Hematopoietic multipotent progenitor cell treated with erythropoietin and hydrocortisone succinate and interleukin-3 and kit ligand, for 4 days (in vitro differentiated cells): ENCODE results near the gene ELMO1.

Experiments
- DNase-seq: peaks from one replicate; pipeline ENCODE4 v3.0.0-alpha.2; 2015

Gene ELMO1

DNA sequence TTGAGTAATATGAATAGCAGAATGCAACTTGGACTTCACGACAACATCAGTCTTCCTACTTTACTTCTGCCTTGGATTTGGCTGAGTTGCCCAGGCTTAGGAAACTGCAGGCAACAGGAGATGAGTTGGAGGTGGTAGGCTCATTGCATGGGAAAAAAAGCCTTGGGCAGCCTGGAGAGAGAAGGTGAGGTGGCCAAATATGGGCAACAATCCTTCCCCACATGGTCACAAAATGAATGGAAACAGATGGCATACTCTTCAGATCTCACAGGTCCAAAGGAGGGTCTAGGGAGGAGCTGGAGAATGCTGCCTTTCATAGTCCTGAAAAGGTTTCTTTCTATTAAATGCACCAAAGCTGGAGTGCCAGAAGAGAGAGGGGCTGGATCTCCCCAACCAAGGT lies 595.7 kb downstream of the ELMO1 start:
- no peak for DNase-seq

DNA sequence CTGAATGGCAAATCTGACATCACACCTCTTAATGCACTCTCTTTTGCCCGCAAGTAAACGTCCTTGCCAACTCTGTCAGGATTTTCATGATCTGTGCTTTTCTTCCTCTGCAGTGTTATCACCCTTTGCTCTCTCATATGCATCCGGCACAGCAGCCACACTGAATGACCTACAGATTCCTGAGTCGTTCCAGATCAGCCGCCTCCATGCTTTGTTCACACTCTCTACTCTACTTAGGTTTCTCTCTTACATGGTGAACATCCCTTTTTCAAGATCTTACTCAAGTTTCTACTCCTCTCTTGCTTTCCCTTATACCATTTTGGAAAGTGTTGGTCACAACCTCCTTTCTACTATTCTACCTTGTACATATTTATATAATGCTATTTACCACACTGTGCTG lies 596.6 kb downstream of the ELMO1 start:
- peak; percentile 19 for DNase-seq

DNA sequence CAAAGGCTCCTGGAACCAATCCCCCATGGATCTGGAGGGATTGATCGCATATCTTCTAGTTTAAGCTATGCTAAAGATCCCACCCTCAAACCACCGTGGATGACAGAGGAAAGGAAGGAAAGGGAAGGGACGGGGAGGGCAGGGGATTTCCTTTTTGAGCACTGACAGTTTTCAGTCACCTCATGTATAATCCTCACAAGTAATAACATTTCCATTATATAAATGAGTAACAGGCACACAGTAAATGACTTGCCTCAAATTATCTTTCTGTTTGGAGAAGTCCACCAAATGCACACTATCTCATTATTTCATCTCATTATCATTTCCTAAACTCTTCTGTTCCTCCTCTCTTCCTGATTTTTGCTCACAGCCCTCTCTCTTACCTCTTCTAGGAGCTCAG lies 597.3 kb downstream of the ELMO1 start:
- peak; percentile 10 for DNase-seq

DNA sequence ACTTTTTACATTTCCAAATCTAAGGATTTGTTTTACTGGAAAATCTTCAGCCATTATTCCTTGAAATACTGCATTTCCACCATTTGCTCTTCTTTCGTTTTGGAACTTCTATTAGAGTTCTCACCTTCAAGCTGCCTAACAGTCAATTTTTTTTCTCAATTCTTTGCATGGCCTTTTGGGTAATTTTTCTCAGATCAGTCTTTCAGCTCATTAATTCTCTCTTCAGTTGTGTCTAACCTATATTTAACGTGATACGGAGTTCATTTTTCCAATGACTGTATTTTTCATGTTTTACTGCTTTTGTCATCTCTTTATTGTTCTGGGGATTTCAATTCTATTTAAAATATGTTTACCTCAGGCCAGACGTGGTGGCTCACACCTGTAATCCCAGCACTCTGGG lies 600.7 kb downstream of the ELMO1 start:
- no peak for DNase-seq

DNA sequence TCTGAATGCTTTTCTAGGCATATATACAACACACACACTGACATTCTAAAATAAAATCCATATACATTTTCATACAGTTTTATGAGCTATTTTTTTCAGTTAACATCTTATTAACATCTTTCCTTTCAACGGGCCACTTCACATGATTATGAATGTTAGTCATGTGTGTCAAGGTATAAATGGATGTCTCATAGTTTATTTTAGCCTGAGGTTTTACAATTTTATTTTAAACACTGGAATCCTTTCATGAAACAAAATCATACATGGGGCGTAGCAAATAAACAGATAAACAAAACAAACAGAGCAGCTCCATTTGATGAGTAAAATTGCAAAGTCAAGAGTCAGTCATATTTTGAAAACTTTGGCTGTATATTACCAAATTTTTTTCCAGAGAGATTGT lies 604.3 kb downstream of the ELMO1 start:
- no peak for DNase-seq

DNA sequence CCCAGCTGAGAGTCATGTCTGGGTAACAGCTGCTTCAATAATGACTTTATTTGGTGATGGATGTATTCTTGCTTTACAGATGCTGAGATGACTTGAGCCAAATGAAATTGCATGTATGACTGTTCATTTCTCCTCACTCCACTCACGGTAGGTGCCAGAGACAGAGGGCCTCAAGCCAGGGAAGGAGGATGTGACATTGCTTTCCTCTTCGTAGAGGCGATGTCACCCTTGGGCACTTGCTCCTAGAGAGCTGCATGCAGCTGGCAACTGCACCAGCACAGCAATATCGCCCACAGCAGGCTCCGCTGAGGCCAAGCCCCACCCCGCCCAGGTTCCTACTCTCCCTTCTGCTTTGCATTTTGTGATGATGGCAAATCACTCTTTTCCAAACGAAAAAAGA lies 607.8 kb downstream of the ELMO1 start:
- no peak for DNase-seq

DNA sequence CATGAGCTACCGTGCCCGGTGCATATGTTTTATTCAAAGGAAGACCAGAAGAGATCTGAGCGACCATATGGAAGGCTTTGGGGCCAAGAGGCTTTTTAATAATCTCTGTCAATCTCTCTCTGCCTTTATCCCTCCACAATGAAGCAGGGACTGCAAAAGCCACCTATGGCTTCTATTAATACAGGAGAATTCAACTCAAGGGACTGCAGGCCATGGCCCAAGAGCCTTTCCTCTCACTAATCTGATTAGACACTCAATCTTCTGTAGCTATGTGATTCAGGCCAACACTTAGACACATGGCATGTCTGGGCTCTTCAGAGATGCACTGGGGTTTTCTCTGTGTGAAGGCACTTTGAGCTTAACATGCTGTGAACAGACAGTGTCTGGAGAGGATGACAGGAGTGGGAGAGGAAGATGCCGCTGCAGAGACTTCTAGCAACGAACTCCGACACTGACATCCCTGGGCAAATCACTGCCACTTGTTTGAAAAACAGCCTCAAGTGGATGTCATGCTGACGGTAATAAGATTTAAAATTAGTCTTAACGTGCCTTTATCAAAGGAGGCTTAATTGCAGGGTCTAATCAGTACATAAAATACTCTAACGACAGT lies 609.9 kb downstream of the ELMO1 start:
- no peak for DNase-seq

DNA sequence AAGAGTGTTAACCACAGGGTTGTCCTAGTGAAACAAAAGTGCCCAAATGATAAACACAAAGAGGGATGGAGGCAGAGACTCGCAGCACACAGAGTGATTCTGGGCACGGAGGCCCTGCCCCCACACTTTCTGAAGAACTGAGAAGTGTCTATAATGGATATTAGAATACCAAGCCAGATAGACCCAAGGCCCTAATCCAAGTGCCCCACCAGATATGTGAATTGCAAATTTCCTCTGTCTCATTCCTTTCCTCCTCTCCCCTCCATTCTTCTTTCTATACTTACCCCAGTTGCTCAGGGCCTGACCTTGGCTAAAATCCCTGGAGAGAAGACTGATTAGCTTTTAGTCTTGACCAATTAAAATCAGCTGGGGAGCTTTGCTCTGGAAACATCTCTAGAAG lies 617.6 kb downstream of the ELMO1 start:
- no peak for DNase-seq

DNA sequence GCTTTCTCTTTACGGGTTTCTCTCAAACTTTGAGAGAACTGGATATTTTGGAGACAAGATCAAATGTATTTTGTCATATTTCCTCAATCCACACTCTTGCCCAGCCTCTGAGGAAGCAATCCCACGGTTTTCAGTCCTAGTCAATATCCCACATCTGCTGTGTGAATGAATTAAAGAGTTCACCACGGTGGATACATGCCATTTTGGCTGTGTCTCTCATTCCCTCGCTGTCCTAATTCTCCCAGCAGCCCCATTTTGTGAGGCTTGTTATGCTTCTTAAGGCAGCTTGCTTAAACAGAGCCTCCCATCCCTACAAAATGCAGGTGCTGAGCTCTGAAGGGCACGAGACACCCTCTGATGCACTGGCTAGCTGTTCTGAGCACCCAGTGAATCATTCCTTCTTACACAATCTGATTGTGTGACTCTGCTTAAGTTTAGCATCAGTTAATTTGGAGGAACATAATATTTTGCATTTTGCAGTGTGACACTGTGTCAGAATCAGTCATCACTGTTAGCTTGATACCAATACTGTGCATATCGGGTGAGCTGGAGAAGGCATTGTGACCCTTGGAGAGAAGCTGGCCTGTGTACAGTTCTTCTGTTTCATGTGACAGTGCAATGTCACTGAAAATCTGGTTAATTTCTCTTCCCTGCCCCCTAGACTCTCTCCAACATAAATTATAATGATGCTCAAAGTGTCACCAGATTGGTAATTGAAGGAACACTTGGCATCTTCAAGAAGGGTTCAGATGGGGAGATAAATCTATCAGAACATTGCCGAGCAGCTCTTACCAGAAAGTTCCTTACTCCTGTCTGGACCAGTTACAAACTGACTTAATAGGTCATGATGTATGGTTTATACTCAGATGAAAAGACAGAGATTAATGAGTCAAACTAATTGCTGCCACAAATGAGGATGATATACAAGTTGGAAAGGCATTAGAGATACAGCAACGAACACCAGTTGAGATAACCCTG lies 620.6 kb downstream of the ELMO1 start:
- DNase-seq = no peak

DNA sequence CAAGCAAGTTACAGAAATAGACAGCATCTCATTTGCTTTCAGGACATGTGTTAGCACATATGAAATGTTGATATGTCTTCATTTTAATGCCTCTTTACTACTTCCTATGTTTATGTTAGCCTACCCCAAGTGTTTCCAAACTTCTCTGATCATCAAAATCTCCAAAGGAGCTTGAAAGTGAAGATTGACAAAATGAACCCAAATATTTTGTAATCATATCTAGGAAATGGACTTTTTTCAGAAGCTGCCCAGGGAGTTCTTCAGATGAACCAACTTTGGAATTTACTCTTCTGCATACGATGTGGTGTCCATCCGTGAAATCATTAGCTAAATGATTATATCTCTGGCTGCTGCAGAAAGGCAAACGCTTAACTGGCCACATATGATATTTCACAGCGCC lies 623.2 kb downstream of the ELMO1 start:
- no peak for DNase-seq

DNA sequence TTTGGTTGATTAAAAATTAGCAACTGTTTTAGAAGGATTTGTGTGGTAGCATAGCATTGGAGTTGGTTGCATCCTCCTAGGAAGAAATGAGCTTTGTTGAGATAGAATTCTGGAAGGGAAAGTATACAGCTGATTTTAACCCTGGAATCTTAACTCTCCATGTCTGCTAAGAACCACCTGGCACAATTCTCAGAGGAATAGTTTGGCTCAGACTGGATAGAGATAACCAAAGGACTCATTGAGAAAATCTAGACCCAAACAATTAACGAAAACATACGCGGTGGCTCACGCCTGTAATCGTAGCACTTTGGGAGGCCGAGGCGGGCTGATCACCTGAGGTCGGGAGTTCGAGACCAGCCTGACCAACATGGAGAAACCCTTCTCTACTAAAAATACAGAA lies 625.3 kb downstream of the ELMO1 start:
- DNase-seq = no peak

DNA sequence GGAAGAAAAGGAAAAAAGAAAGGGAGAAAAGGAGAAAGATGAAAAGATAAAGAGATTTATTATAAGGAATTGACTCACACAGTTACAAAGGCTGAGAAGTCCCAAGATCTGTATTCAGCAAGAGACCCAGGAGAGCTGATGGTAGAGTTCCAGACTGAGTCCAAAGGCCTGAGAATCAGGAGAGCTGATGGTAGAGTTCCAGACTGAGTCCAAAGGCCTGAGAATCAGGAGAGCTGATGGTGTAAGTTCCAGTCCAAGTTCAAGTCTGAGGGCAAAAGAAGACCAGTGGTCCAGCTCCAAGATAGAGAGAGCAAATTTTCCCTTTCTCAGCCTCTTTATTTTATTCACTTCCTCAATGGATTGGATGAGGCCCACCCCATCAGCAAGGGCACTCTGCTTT lies 627.0 kb downstream of the ELMO1 start:
- DNase-seq = no peak

DNA sequence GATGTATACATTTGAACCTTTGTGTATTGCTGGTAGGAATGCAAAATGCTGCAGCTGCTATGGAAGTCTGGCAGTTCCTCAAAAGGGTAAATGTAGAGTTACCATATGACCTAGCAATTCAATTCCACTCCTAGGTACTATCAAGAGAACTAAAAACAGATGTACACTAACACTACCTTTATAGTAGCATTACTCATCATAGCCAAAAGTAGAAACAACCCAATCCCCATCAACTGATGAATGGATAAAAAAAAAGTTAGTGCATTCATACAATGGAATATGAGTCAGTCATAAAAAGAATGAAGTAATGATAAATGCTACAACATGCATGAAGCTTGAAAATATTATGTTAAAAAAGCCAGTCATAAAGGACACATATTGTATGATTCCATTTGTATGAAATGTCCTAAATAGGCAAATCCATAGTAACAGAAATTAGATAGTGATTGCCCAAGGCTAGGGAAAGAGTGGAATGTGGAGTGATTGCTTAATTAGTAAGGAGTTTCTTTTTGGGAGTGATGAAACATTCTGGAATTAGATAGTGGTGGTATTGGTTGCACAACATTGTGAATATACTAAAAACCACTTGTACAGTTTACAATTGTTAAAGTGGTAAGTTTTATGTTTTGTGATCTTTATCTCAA lies 628.0 kb downstream of the ELMO1 start:
- no peak for DNase-seq

DNA sequence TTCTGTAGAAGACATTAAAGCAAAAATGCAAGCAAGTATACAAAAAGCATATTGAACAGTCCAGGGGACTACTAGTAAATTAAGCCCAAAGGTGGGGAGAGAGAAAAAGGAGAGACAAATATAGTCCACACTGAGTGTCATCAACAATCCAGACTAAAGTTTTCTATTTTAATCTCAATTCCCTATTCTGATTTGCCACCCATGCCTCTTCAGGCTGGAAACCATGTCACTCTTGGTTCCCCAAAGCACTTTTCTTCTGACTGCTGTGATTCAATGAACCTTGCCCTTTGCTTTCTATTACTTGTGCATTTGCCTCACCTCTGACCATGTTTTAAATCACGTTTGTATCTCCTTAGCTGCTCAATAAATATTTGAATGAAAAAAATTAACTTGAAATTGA lies 629.0 kb downstream of the ELMO1 start:
- no peak for DNase-seq

DNA sequence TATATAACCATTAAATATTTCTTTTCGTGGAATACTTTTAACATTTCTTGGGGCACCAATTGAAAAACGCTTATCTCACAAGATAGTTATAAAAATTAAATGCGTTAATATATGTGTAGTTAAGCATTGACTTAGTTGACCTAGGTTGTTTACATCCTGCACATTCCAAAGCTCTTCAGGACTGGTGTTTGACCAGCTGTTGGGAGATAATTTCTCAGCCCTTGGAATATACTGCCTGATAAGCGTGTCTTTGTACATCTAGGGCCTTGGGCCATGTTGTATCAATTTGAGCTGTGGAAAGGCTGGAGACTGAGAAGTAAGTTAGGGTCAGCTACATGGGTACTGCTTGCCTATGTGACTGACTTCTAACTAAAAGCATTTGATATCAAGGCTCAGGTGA lies 634.4 kb downstream of the ELMO1 start:
- DNase-seq = no peak

DNA sequence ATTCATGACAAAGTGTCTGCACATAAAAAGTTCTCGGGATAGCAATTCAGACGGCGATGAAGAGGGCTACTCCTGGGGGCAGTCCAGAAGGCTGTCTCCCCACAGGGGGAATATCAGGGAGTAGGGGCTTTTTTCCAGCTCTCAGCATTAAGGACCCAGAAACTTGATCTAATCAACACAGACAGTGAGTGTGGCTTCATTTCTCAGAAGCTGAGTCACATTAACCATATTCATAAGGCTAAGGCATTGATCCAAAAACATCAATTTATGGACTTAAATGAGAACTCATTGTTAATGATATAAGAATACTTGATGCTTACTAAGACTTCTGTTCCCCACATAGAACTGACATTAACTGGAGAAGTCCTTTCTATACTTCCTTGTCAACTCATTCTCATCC lies 636.9 kb downstream of the ELMO1 start:
- peak; percentile 21 for DNase-seq

DNA sequence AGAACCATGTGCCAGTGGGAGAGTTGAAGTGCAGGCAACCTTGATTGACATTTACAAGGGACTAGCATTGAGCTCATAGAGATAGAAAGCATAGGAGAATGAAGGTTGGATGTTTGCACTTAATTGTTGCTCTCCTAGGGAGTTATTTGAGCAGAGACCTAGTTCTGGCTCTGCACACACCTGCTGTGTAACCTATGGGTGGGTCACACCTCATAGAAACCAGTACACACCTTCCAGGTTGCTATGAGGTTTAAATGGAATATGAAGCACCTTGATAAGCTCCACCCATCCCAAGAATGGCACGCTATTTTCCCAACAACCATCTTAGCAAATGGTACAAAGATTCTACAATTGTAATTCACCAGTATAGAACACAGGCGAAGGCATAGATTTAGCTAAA lies 638.2 kb downstream of the ELMO1 start:
- DNase-seq = no peak

DNA sequence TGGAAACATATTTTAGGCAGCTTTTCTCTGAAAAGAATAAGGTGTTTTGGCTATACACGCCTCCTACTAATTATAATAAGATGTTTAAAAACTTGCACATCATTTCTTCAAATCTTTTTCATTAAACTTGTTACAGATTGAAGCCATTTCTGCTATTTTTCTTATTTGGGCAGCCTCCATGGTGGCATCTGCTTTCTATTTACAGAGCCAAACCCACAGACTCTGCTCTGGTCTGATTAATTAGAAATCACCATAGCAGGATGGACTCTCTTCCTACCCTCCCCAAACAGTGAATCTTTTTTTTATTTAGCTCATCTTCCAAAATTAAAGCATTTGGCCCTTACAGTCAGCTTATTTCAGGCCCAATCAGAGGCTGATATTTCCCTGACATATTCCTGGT lies 638.6 kb downstream of the ELMO1 start:
- no peak for DNase-seq

DNA sequence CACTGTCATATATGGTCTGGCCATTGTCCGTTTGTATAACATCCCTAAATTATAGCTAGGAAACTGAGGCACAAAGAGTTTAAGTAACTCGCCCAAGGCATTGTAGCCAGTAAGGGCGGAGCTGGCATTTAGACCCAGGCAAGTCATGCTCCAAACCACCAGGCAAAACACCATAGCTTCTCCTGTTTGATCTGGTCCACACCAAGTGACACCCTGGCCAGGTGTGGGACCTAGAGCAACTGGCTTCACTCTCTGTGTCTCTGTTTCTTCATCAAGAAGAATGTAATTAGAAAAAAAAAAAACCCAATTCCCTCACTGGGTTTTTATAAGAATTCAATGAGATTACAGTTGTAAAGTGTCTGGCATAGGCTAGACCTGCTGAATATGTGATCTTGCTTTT lies 639.2 kb downstream of the ELMO1 start:
- DNase-seq = no peak

DNA sequence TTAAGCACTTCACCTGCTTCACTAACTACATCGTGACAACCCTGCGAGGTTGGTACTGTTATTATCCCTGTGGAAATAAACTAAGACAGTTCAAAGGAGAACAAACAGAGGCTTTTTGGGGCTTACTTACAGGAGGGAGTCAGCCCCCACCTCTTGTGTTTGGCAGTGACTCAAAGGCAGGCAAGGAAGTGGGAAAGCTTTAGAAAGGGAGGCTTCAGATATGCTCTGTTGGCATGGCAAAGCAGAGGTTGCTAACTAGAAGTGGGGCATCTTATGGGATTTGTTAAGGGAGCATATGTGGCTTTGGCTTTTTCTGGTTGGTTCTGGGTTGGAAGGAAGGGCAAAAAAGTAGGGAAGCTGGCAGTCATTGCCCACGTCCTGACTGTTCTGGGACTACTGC lies 639.6 kb downstream of the ELMO1 start:
- no peak for DNase-seq

DNA sequence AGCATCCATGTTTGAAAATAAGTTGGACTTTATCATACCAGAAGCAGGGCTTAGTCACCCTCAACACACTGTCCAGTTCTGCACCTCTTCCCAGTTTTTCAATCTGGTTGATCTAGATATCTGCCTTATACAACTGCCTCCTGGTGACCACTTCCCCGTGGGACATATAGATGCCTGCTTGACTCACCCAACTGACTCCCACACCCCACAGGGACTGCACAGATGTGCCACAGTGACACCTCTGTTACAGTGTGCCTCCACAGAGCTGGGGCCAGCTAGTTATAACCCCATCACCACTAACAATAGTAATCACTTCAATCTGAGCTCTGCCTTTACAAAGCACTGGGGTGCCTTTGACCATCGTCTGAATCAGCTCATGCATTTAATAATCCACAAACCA lies 641.8 kb downstream of the ELMO1 start:
- peak; percentile 78 for DNase-seq
